Heart right ventricle (tissue), 16 donors: ENCODE measurements around the gene OSBP. TPM values are rescaled to one million over a fixed set of nuclear protein-coding genes. Genes with fewer than 3 reads are reported as not detected.
A peak's percentile ranks its signal among the peaks of the same experiment; 100 is the strongest.

ENCODE experiments used
- ATAC-seq, 8 donors: fragments of 200-7000 bp; cut with Tn5 transposase; one replicate each; pipeline ENCODE4 v1.9.1; 2020; ENCODE audit warnings: mild to moderate bottlenecking in 8 of 8, moderate library complexity in 8 of 8, moderate number of reproducible peaks in 1 of 8
- DNase-seq, 2 donors: peaks; one replicate each; pipeline ENCODE4 v3.0.0-alpha.2; 2020
- H3K27ac ChIP-seq, 10 donors: fragments of 200-600 bp; sonication (generic) in 2 of 10; one replicate each; pipeline versions ENCODE4 v1.5.0 to v1.8.0; 2020 to 2022; ENCODE audit warnings: mild to moderate bottlenecking in 3 of 10
- H3K27me3 ChIP-seq, 7 donors: fragments of 200-600 bp; one replicate each; pipeline ENCODE4 v1.8.0; 2021 to 2022; ENCODE audit warnings: mild to moderate bottlenecking in 2 of 7
- H3K36me3 ChIP-seq, 9 donors: fragments of 200-600 bp; sonication (generic) in 1 of 9; one replicate each; pipeline versions ENCODE4 v1.5.0 to v1.8.0; 2020 to 2022; ENCODE audit warnings: mild to moderate bottlenecking in 2 of 9
- H3K4me1 ChIP-seq, 9 donors: fragments of 200-600 bp; sonication (generic) in 1 of 9; one replicate each; pipeline versions ENCODE4 v1.5.0 to v1.8.0; 2020 to 2022; ENCODE audit warnings: mild to moderate bottlenecking in 4 of 9
- H3K4me3 ChIP-seq, 10 donors: fragments of 200-600 bp; sonication (generic) in 2 of 10; one replicate each; pipeline versions ENCODE4 v1.5.0 to v1.8.0; 2020 to 2022; ENCODE audit warnings: mild to moderate bottlenecking in 7 of 10, moderate library complexity in 2 of 10
- H3K9me3 ChIP-seq, 11 donors: fragments of 200-600 bp in 10 of 11; sonication (generic) in 2 of 11; one replicate each; pipeline versions ENCODE4 v1.5.0 to v1.8.0; 2013 to 2022; ENCODE audit warnings: mild to moderate bottlenecking in 2 of 11, control low read depth in 1 of 11, moderate library complexity in 1 of 11
- WGBS, 2 donors: extraction: QIAGEN DNeasy Blood & Tissue Kit; methylation state at CpG; one replicate each; pipeline ENCODE4 v1.1.7; 2013; ENCODE audit warnings: inconsistent platforms in 1 of 2; 5-methylcytosine and 5-hydroxymethylcytosine counted together
- intact Hi-C, 10 donors: fragments of 100-400 bp; cut with DNase I; formaldehyde crosslinking; loops; one replicate each; pipeline versions ENCODE4 v1.11.1 to v1.14.2; 2022
- polyA plus RNA-seq, 2 donors: library from polyadenylated mRNA; stranded (reverse); fragments of 200-250 nt; gene quantifications; one replicate each; pipeline ENCODE4 v1.2.3, GENCODE V29; 2013
- total RNA-seq, 10 donors: library from RNA; stranded (reverse); fragmentation: NEBNext Ultra II Directional in 3 of 10; extraction: Animal tissue kit (Norgen Biotek cat#: 25700) in 3 of 10; gene quantifications; one replicate each; pipeline versions ENCODE4 v1.2.1 to v1.2.4, GENCODE V29; 2021 to 2023
- TF ChIP-seq, protein P1 (sequence below), 9 donors: fragments of 200-600 bp; sonication (generic) in 2 of 9; IDR thresholded peaks; one replicate each; pipeline versions ENCODE4 v1.5.0 to v1.8.0; 2021 to 2022; ENCODE audit warnings: antibody characterized with exemption in 9 of 9, mild to moderate bottlenecking in 5 of 9, moderate library complexity in 1 of 9
- donor health status: Arrhythmogenic right ventricular cardiomyopathy.
- donor health status: ischemic (EF 13 %, LVEDD 7.1; RV severe dilation, severe dysfunction).
- donor health status: healthy with polysubstance abuse.
- donor health status: DM: no; HTN: yes; CAD: no.
- donor health status: DM: no; HTN: no; CAD: no.
- donor health status: ischemic (EF 25% LVEDD 6.9; RV normal size, moderate dysfunction).
- donor health status: ischemic (EF 25% LVEDD 5.7; RV mildly dilated, moderate dysfunction).
- donor health status: healthy.
- donor health status: DM: yes; HTN: yes; CAD: no.
- donor health status: Ischemic cardiomyopathy.
- donor health status: ischemic (EF 35%, LVEDD 5.7; RV mildly dilated, moderate dysfunction).
- donor health status: nonischemic (EF 11% LVEDD 7.7; RV severe dilation, severe dysfunction).
- donor health status: DM: yes; HTN: yes; CAD: no.
- donor health status: PGD.
- donor health status: ischemic (EF 29% LVEDD 5.4; RV normal size, mild dysfunction).
- donor health status: nonischemic (EF 23%, LVEDD 6.1; RV moderate dilation, normal function).

OSBP gene
- total and polyA plus RNA-seq, 12 donors = 11.2 to 46.8 (median 39.0) TPM

DNA sequence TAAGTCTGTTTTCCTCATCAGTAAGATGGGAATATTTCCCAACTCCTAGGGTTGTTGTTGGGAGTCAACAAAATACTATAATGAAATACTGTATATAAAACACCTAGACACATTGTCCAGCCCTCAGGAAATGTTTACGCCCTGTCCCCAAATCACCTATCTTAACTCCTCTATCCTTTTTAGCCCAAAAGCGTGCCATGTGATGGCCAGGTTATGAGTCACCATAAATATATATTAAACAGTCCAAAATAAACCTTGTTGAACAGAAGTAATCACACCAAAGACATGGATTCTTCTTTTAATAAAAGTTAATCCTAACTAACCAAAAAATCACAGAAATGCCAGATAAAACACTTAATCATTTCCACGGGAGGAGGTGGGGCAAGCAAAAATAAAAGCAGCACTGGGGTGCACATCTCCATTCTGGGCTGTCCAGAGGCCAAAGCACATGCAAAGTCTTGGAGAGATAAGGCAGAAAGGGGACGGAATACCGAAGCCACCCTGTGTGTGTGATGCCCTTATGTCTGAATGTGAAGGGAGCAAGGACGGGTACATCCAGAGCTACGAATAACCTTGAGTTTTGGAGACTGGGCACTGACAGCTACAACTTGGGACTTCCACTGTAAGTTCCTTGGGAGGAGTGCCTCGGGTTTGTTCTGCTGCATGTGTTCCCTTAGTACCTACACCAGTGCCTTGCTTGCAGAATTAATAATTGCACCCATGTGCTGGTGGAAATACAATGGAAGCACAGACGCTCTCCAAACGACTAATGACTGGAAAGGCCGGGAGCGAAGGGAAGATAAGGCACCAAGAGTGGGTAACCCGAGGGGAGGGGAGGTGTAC lies 1.1 kb downstream of the OSBP start:
- WGBS, 2 donors = 7 to 10% methylated on average over 13 of the region's 13 CpGs
- TF ChIP-seq, protein P1, sequence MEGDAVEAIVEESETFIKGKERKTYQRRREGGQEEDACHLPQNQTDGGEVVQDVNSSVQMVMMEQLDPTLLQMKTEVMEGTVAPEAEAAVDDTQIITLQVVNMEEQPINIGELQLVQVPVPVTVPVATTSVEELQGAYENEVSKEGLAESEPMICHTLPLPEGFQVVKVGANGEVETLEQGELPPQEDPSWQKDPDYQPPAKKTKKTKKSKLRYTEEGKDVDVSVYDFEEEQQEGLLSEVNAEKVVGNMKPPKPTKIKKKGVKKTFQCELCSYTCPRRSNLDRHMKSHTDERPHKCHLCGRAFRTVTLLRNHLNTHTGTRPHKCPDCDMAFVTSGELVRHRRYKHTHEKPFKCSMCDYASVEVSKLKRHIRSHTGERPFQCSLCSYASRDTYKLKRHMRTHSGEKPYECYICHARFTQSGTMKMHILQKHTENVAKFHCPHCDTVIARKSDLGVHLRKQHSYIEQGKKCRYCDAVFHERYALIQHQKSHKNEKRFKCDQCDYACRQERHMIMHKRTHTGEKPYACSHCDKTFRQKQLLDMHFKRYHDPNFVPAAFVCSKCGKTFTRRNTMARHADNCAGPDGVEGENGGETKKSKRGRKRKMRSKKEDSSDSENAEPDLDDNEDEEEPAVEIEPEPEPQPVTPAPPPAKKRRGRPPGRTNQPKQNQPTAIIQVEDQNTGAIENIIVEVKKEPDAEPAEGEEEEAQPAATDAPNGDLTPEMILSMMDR (IDR thresholded peaks at IDR 0.05) = no peak

DNA sequence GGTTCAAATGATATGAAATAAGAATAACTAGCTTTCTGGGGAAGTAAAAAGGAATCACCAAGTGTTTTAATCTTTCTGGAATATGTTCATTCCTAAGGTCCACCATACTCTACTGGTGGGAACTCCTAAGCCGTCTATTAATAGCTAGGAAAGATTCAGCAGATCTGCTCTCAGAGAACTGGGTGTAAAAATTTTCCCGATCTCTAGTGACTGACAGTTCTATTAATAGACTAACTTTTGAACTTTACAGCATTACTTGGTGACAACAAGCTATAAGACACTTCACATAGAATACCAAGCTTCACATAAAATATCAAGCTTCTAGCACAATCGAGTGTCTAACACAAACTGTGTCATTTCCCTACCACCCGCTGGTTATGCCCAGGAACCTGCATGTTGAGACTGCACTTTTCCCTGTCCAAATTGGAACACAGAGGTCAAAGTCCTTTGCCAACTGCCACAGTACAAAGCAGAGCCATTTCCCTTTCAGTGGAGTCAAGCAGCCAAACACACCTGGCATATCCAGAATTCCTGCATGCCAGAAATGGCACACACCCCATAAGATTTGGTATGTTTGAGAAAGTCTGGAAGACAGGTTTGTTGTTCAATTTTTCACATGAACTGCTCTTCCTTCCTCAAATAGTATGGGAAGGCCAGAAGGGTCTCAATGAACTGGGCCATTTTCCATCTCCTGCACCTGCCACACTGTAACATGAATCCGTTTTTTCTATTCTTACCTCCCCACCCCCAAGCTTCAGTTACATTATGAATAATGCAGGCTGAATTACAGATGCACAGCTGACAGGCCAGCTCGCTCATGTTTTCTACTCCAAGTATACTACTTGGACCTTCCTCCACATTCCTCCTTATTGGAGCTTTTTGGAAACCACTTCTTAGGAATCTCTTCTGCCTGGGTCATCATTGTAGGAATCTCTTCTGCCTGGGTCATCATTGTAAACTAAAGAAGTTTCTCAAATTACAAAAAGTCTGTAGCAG lies 3.7 kb downstream of the OSBP start:
- TF ChIP-seq, protein P1 (IDR thresholded peaks at IDR 0.05) = no peak
- no peak for DNase-seq
- Histone ChIP-seq H3K4me3 (peak overlapping the region in 5 of 10 donors; percentile 2 to 17 (median 6)), H3K27ac (peak overlapping the region; percentile 33 to 81 (median 66)), H3K36me3 (peaks cover 0 to 49% (median 30%) of the 10 kb centered on the region in 9 donors), H3K27me3 (no peaks in the 10 kb centered on the region), H3K9me3 (no peaks in the 10 kb centered on the region), H3K4me1 (peaks cover 0 to 75% (median 46%) of the 10 kb centered on the region in 9 donors)
- 35 to 41% methylated on average over 6 of the region's 6 CpGs for WGBS, 2 donors
- ATAC-seq = no peak
- intact Hi-C loops = loop anchor here in 4 of 10 donors (5.0 to 10.0 kb wide), 3 partner anchors 35 to 47 kb away; no protein-coding TSS in a partner anchor

More for the DNA sequence above, 1.1 kb downstream of the OSBP start:
- H3K27ac ChIP-seq = peak overlapping the region in 9 of 10 donors; percentile 85 to 97 (median 92)
- H3K36me3 ChIP-seq = peaks cover 0 to 23% (median 8%) of the 10 kb centered on the region in 9 donors
- no peaks in the 10 kb centered on the region for H3K27me3 ChIP-seq
- DNase-seq = no peak
- intact Hi-C loops = loop anchor here in 8 of 10 donors (5.0 to 10.0 kb wide), 6 partner anchors 37 to 62 kb away; partner anchors contain the start of gene PATL1 (in 4 of the 8)
- ATAC-seq = no peak
- peaks cover 0 to 58% (median 45%) of the 10 kb centered on the region in 9 donors for H3K4me1 ChIP-seq
- H3K9me3 ChIP-seq = no peaks in the 10 kb centered on the region
- peak overlapping the region; percentile 66 to 93 (median 86) for H3K4me3 ChIP-seq

DNA sequence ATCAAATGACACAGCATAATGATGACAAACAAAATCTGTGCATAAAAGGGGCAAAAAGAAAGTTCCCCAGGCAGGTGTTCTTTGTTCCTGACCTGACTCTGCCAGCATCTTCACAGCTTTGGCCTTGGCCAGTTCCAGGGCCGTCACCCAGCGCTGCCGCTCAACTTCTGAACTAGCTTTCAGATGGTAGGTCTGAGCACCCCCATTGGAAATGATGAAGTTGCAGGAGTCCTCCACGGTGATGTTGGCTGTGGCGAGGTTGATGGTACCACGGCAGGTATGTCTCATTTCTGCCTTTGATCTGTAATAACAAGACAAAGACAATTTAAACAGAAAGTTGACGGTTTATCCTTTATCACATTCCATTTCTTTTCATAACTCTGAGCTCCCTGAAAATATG lies 5.3 kb downstream of the OSBP start:
- intact Hi-C loops = loop anchor here in 4 of 10 donors (5.0 to 10.0 kb wide), 3 partner anchors 33 to 45 kb away; no protein-coding TSS in a partner anchor
- Histone ChIP-seq H3K36me3 (peaks cover 0 to 65% (median 46%) of the 10 kb centered on the region in 9 donors), H3K4me3 (no peak overlapping the region), H3K4me1 (peaks cover 0 to 72% (median 42%) of the 10 kb centered on the region in 9 donors), H3K27ac (peak overlapping the region in 5 of 10 donors; percentile 61 to 77 (median 70)), H3K27me3 (no peaks in the 10 kb centered on the region), H3K9me3 (no peaks in the 10 kb centered on the region)
- no peak for DNase-seq
- ATAC-seq = no peak
- WGBS, 2 donors = 95 to 98% methylated on average over 7 of the region's 7 CpGs
- TF ChIP-seq, protein P1 (IDR thresholded peaks at IDR 0.05) = no peak
